Neural progenitor cell (in vitro differentiated cells): ENCODE results near the gene PF4V1. TPM values are rescaled to one million over a fixed set of nuclear protein-coding genes. Genes with fewer than 3 reads are reported as not detected.

Experiments
- DNase-seq: peaks from one replicate; pipeline ENCODE4 v3.0.0-alpha.2; 2016; ENCODE audit warnings: low spot score
- H2AFZ ChIP-seq: fragments of 200-600 bp; sonication (generic); replicated peaks from 2 replicates; pipeline ENCODE4 v1.6.1; 2016; ENCODE audit warnings: antibody characterized with exemption
- H3F3A ChIP-seq: fragments of 200-600 bp; sonication (generic); 2 replicates; pipeline ENCODE4 v1.6.1; 2016; ENCODE audit warnings: antibody characterized with exemption, low read depth
- H3K27ac ChIP-seq: fragments of 200-600 bp; sonication (generic); 2 replicates; pipeline ENCODE4 v1.5.1; 2016; ENCODE audit warnings: mild to moderate bottlenecking
- H3K27me3 ChIP-seq: fragments of 200-600 bp; sonication (generic); 2 replicates; pipeline ENCODE4 v1.6.1; 2016; ENCODE audit warnings: mild to moderate bottlenecking, moderate library complexity
- H3K36me3 ChIP-seq: fragments of 200-600 bp; sonication (generic); 2 replicates; pipeline ENCODE4 v1.5.1; 2016
- H3K4me1 ChIP-seq: fragments of 200-600 bp; sonication (generic); 2 replicates; pipeline ENCODE4 v1.6.1; 2016; ENCODE audit warnings: mixed run types
- H3K4me2 ChIP-seq: fragments of 200-600 bp; sonication (generic); 2 replicates; pipeline ENCODE4 v1.6.1; 2016
- H3K4me3 ChIP-seq: fragments of 200-600 bp; sonication (generic); 2 replicates; pipeline ENCODE4 v1.5.1; 2016
- H3K79me2 ChIP-seq: fragments of 200-600 bp; sonication (generic); 2 replicates; pipeline ENCODE4 v1.6.1; 2016; ENCODE audit warnings: low read depth
- H3K9ac ChIP-seq: fragments of 200-600 bp; sonication (generic); 2 replicates; pipeline ENCODE4 v1.6.1; 2016
- H3K9me3 ChIP-seq: fragments of 200-600 bp; sonication (generic); 2 replicates; pipeline ENCODE4 v1.5.1; 2016; ENCODE audit warnings: low read depth
- H4K20me1 ChIP-seq: fragments of 200-600 bp; sonication (generic); 2 replicates; pipeline ENCODE4 v1.6.1; 2016; ENCODE audit warnings: low read depth
- H3K27ac Mint-ChIP-seq: 3 replicates; pipeline ENCODE4 v1.8.0; 2021; ENCODE audit warnings: mixed read lengths
- H3K27me3 Mint-ChIP-seq: 2 replicates; pipeline ENCODE4 v1.8.0; 2022; ENCODE audit warnings: low read depth, mild to moderate bottlenecking, inconsistent platforms, moderate library complexity, mixed read lengths; ENCODE audit not compliant: insufficient read depth
- H3K36me3 Mint-ChIP-seq: 3 replicates; pipeline ENCODE4 v1.8.0; 2021; ENCODE audit warnings: mixed read lengths
- H3K4me1 Mint-ChIP-seq: 3 replicates; pipeline ENCODE4 v1.8.0; 2021; ENCODE audit warnings: mixed read lengths
- H3K4me3 Mint-ChIP-seq: 3 replicates; pipeline ENCODE4 v1.8.0; 2021; ENCODE audit warnings: mild to moderate bottlenecking, moderate library complexity, mixed read lengths
- H3K9me3 Mint-ChIP-seq: 3 replicates; pipeline ENCODE4 v1.8.0; 2020; ENCODE audit warnings: mixed read lengths
- CTCF ChIP-seq: fragments of 200-600 bp; sonication (generic); IDR thresholded peaks from 2 replicates; pipeline ENCODE4 v1.5.1; 2017; ENCODE audit warnings: antibody characterized with exemption, mild to moderate bottlenecking
- EZH2 ChIP-seq: fragments of 200-600 bp; sonication (generic); IDR thresholded peaks from 2 replicates; pipeline ENCODE4 v1.6.1; 2017; ENCODE audit warnings: antibody characterized with exemption, mild to moderate bottlenecking, moderate library complexity
- EZH2phosphoT487 ChIP-seq: fragments of 200-600 bp; sonication (generic); IDR thresholded peaks from 2 replicates; pipeline ENCODE4 v1.6.1; 2017; ENCODE audit warnings: antibody characterized with exemption
- total RNA-seq: library from RNA; depleted of rRNA; stranded (reverse); fragments of >200 nt; gene quantifications from 2 replicates; pipeline ENCODE4 v1.2.3, GENCODE V29; 2015; ENCODE audit warnings: low replicate concordance

The PF4V1 gene
- total RNA-seq, 1 donor from 2014 or later: not detected

- TF ChIP-seq EZH2 (no peak), EZH2phosphoT487 (no peak), CTCF (no peak)
- Mint-ChIP-seq H3K27me3 (no peaks in the 10 kb centered on the region), H3K9me3 (peaks cover 12% of the 10 kb centered on the region), H3K36me3 (no peaks in the 10 kb centered on the region), H3K27ac (no peak overlapping the region), H3K4me1 (no peaks in the 10 kb centered on the region), H3K4me3 (no peak overlapping the region)
- Histone ChIP-seq H3K4me2 (no peak overlapping the region), H3F3A (no peaks in the 10 kb centered on the region), H3K9me3 (no peaks in the 10 kb centered on the region), H4K20me1 (no peaks in the 10 kb centered on the region), H3K36me3 (peaks cover 4% of the 10 kb centered on the region), H3K4me1 (no peaks in the 10 kb centered on the region), H2AFZ (no peak overlapping the region), H3K79me2 (no peaks in the 10 kb centered on the region), H3K27me3 (no peaks in the 10 kb centered on the region), H3K9ac (no peak overlapping the region), H3K4me3 (no peak overlapping the region), H3K27ac (no peak overlapping the region)
- no peak for DNase-seq
Measured at GRCh38 chr4:73828956-73829355, 24.1 kb upstream of the PF4V1 start.

GRCh38 chr4:73831569-73831968 is 21.5 kb upstream of the PF4V1 start:
- Histone ChIP-seq H3K79me2 (no peaks in the 10 kb centered on the region), H3K9me3 (no peaks in the 10 kb centered on the region), H4K20me1 (no peaks in the 10 kb centered on the region), H3K36me3 (peaks cover 4% of the 10 kb centered on the region), H3K4me2 (no peak overlapping the region), H3F3A (no peaks in the 10 kb centered on the region), H3K4me1 (no peaks in the 10 kb centered on the region), H2AFZ (no peak overlapping the region), H3K4me3 (no peak overlapping the region), H3K9ac (no peak overlapping the region), H3K27ac (no peak overlapping the region), H3K27me3 (peaks cover 4% of the 10 kb centered on the region)
- H3K27me3 Mint-ChIP-seq: no peaks in the 10 kb centered on the region
- no peak overlapping the region for H3K4me3 Mint-ChIP-seq
- H3K27ac Mint-ChIP-seq: no peak overlapping the region
- H3K4me1 Mint-ChIP-seq: no peaks in the 10 kb centered on the region
- H3K9me3 Mint-ChIP-seq: peaks cover 14% of the 10 kb centered on the region
- H3K36me3 Mint-ChIP-seq: no peaks in the 10 kb centered on the region
- TF ChIP-seq EZH2: no peak
- no peak for TF ChIP-seq EZH2phosphoT487
- TF ChIP-seq CTCF: no peak
- no peak for DNase-seq

- Histone ChIP-seq H2AFZ (no peak overlapping the region), H3K36me3 (peaks cover 4% of the 10 kb centered on the region), H3K79me2 (no peaks in the 10 kb centered on the region), H3K27ac (no peak overlapping the region), H3K9ac (no peak overlapping the region), H3K4me1 (no peaks in the 10 kb centered on the region), H4K20me1 (no peaks in the 10 kb centered on the region), H3K4me2 (no peak overlapping the region), H3K27me3 (peaks cover 16% of the 10 kb centered on the region), H3K4me3 (no peak overlapping the region), H3F3A (no peaks in the 10 kb centered on the region), H3K9me3 (no peaks in the 10 kb centered on the region)
- Mint-ChIP-seq H3K27ac (no peak overlapping the region), H3K9me3 (peaks cover 6% of the 10 kb centered on the region), H3K4me3 (no peak overlapping the region), H3K36me3 (no peaks in the 10 kb centered on the region), H3K27me3 (no peaks in the 10 kb centered on the region), H3K4me1 (peaks cover 7% of the 10 kb centered on the region)
- DNase-seq: no peak
- TF ChIP-seq EZH2: no peak
- no peak for TF ChIP-seq EZH2phosphoT487
- no peak for TF ChIP-seq CTCF
Measured at GRCh38 chr4:73832651-73833237, 20.4 kb upstream of the PF4V1 start.
